ENCODE results near the gene F10. TPM values are rescaled to one million over a fixed set of nuclear protein-coding genes. Genes with fewer than 3 reads are reported as not detected.

The F10 gene
- total RNA-seq, 1 donor from 2014 or later: 3.5 TPM

- H3K9me3 ChIP-seq (replicated peaks): peaks cover 8% of the 10 kb centered on the region
- H3K36me3 ChIP-seq: peaks cover 40% of the 10 kb centered on the region
- peak overlapping the region; percentile 66 for H3K27ac ChIP-seq (replicated peaks)
- no peaks in the 10 kb centered on the region for H3K27me3 ChIP-seq (ENCODE audit: low read depth)
- intact Hi-C loops (cut with micrococcal nuclease): no loop called here
- TF ChIP-seq CTCF (IDR thresholded peaks at IDR 0.05; ENCODE audit: borderline replicate concordance): no peak
- no peak overlapping the region for H3K4me3 ChIP-seq
- peaks cover 19% of the 10 kb centered on the region for H3K4me1 ChIP-seq
- no peak for DNase-seq
These were observed 47.0 kb downstream of the F10 start for GRCh38 chr13:113169277-113170272.

DNA sequence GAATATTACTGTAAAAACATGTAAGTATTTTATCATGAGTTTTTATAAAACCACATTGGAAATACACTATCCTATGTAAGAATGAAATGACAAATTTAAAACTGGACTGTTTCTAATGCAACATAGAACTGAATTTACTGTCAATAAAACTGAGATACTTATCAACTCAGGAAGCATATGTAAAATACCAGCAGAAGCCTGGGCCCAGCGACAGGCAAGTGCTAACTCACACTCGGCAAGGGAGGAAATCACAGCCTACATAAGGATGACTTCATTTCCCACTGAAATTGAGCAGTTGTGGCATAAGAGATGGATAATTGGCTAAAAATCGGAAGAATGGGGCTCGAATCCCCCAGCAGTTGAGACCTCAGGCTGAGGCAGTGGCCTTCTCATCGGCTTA lies 47.9 kb downstream of the F10 start:
- intact Hi-C loops (cut with micrococcal nuclease): no loop called here
- DNase-seq: no peak
- Histone ChIP-seq H3K9me3 (replicated peaks) (peaks cover 8% of the 10 kb centered on the region), H3K27me3 (ENCODE audit: low read depth) (no peaks in the 10 kb centered on the region), H3K4me3 (no peak overlapping the region), H3K36me3 (peaks cover 50% of the 10 kb centered on the region), H3K27ac (replicated peaks) (no peak overlapping the region), H3K4me1 (peaks cover 19% of the 10 kb centered on the region)
- TF ChIP-seq CTCF (IDR thresholded peaks at IDR 0.05; ENCODE audit: borderline replicate concordance): no peak

DNA sequence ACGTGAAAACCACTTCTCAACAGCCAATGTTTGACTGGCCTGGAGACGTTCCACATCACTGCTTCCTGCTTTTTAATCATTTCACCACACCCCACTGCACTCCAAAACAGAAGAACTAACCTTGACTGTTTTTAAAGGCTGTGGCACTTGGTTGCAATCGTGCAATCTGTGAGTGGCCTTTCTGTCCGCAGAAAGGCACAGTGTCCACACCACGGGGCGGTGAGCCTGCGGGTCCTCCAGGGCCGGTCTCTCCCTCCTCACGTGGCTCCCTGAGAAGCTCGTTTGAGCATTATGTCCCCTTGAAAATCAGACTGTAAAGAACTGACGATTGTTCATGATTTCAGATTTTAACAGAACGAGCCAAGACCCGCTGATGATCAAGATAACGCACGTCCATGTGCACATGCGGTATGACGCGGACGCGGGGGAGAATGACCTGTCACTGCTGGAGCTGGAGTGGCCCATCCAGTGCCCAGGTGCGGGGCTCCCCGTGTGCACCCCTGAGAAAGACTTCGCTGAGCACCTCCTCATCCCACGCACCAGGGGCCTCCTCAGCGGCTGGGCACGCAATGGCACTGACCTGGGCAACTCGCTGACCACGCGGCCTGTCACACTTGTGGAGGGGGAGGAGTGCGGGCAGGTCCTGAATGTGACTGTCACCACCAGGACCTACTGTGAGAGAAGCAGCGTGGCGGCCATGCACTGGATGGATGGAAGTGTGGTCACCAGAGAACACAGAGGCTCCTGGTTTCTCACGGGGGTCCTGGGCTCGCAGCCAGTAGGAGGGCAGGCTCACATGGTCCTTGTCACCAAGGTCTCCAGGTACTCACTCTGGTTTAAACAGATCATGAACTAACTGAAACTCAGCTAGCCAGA lies 48.9 kb downstream of the F10 start:
- intact Hi-C loops (cut with micrococcal nuclease): no loop called here
- peaks cover 19% of the 10 kb centered on the region for H3K4me1 ChIP-seq
- no peaks in the 10 kb centered on the region for H3K27me3 ChIP-seq (ENCODE audit: low read depth)
- no peak for TF ChIP-seq CTCF (IDR thresholded peaks at IDR 0.05; ENCODE audit: borderline replicate concordance)
- no peak for DNase-seq
- H3K27ac ChIP-seq (replicated peaks): no peak overlapping the region
- no peak overlapping the region for H3K4me3 ChIP-seq
- peaks cover 8% of the 10 kb centered on the region for H3K9me3 ChIP-seq (replicated peaks)
- H3K36me3 ChIP-seq: peaks cover 58% of the 10 kb centered on the region

DNA sequence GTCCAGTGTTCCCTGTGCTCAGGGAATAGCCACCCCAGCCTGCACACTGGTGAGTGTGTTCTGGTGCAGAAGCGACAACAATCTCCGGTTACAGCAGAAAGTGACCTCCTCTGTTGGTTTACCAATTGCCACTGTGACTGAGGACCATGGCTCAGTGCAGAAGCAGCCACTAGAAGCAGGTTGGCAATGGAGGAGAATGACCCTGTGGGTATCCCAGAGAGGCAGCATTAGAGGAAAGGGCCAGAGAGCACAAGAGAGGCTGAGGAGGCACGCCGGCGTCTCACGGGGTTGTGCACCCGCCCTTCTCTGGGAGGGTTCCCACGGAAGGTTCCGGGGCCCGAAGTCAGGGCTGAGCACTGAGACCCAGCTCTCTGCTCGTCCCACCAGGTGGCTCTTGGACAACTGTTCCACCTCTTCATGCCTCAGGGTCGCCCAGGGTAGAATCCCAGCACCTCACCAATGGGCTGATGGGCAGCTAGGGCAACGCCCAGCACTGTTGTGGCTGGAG lies 49.9 kb downstream of the F10 start:
- Histone ChIP-seq H3K4me3 (no peak overlapping the region), H3K27me3 (ENCODE audit: low read depth) (no peaks in the 10 kb centered on the region), H3K27ac (replicated peaks) (no peak overlapping the region), H3K9me3 (replicated peaks) (peaks cover 4% of the 10 kb centered on the region), H3K4me1 (peaks cover 19% of the 10 kb centered on the region), H3K36me3 (peaks cover 65% of the 10 kb centered on the region)
- no peak for TF ChIP-seq CTCF (IDR thresholded peaks at IDR 0.05; ENCODE audit: borderline replicate concordance)
- intact Hi-C loops (cut with micrococcal nuclease): no loop called here
- DNase-seq: no peak

DNA sequence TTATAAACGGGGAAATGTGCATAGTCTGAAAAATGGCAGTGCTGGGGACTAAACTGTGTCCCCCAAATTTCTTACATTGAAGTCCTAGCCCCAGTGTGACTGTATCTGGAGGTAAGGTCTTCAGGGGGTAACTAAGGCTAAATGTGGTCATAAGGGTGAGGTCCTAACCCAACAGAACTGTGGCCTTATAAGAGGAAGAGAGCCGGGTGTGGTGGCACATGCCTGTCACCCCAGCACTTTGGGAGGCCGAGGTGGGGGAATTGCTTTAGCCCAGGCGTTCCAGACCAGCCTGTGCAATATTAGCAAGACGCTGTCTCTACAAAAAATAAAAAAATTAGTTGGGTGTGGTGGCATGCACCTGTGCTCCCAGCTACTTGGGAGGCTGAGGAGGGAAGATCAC lies 53.7 kb downstream of the F10 start:
- Histone ChIP-seq H3K27me3 (ENCODE audit: low read depth) (no peaks in the 10 kb centered on the region), H3K36me3 (peaks cover 75% of the 10 kb centered on the region), H3K4me3 (no peak overlapping the region), H3K9me3 (replicated peaks) (no peaks in the 10 kb centered on the region), H3K4me1 (peaks cover 31% of the 10 kb centered on the region), H3K27ac (replicated peaks) (no peak overlapping the region)
- DNase-seq: no peak
- TF ChIP-seq CTCF (IDR thresholded peaks at IDR 0.05; ENCODE audit: borderline replicate concordance): no peak
- intact Hi-C loops (cut with micrococcal nuclease): no loop called here
